Epithelial cell of esophagus (primary cell): ENCODE results near the gene SLC6A15.

Experiments
- DNase-seq: peaks from one replicate; pipeline ENCODE4 v3.0.0; 2010; ENCODE audit warnings: low read depth
- H3K4me3 ChIP-seq: 2 replicates; pipeline ENCODE4 v1.5.1; 2011; ENCODE audit warnings: mild to moderate bottlenecking, low read length, control low read depth
- CTCF ChIP-seq: IDR thresholded peaks from 2 replicates; pipeline ENCODE4 v1.5.1; 2011; ENCODE audit warnings: low read depth, mild to moderate bottlenecking, low read length, control low read depth, inconsistent platforms; ENCODE audit not compliant: insufficient read depth; ENCODE audit errors: missing control alignments

Gene SLC6A15

DNA sequence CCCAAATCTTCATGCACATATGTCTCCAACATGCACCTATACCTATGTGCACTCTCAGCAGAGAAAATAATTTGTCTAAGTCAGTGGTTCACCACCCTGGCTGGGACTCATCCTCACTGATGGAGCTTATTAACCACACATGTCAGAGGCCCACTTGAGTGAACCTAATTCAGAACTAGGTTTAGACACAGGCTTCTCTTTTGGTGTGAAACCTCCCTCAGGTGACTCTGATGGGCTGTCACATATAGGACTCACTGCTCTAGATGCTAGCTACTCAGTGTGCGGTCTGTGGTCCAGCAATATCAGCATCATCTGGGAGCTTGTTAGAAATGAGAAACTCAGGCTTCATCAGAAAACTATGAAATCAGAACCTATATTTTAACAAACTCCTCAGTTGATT lies 85.7 kb downstream of the SLC6A15 start:
- no peak for DNase-seq
- TF ChIP-seq CTCF = no peak
- H3K4me3 ChIP-seq = no peak overlapping the region

GRCh38 chr12:84825149-84825548 lies 87.5 kb downstream of the SLC6A15 start:
- TF ChIP-seq CTCF = no peak
- DNase-seq = no peak
- no peak overlapping the region for H3K4me3 ChIP-seq

GRCh38 chr12:84822525-84822924 lies 90.1 kb downstream of the SLC6A15 start:
- H3K4me3 ChIP-seq = no peak overlapping the region

DNA sequence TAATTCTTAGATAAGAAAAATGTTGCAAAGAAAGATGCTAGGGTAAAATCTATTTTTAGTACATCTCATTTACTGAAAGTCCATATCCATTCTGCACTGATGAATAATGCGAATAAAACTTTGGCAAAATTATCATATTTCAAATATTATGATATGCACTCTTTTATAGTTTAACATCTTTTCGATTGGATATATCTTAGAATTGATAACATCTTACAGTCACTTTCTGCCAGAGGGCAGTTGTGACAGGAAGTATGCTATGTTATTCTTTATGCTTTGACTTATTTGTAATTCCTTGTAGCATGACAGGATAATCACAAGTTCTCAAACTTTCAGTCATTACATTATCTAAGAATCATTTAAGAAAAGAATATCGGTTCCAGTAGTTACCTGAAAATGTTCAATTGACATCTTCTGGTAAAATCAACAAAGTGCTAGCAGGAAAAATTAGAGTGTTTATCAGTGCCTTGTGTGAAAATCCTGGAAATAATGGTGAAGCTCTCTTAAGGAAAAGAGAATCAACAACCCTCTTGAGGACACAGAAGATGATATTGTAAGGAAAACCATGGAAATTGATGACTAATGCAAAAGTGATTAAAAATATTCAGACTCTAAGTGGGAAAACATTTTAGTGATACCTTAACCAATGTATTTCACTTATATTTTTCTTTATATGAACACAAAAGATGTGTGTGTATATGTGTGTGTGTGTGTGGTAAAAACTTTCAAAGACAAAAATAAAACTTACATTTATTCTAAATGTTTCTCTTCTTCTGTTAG lies 95.5 kb downstream of the SLC6A15 start:
- DNase-seq = no peak
- TF ChIP-seq CTCF = no peak
- H3K4me3 ChIP-seq = no peak overlapping the region

More at GRCh38 chr12:84822525-84822924, 90.1 kb downstream of the SLC6A15 start:
- TF ChIP-seq CTCF = no peak
- DNase-seq = no peak

DNA sequence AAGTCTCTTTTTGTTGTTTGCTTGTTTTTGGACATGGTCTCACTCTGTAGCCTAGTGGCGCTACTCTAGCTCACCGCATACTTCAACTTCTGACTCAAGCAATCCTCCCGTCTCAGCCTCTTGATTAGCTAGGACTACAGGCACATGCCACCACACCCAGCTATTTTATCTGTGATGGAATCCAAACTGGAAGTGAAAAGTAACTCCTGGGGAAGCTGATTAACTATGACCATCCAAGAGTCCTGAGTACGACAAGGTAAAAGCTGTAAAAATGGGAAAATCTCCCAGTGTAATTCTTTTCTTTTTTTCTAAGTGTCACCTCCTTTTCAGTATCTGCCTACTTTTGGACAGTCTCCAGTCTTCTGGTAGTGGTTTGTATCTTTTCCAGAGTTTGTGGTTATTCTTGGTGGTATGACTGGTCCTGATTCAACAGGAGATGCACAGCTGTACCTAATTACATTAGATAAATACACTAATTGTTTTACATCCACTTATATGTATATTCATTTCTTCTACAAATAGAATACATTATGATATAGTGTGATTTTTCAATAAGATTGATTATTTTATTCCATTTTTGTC lies 97.8 kb downstream of the SLC6A15 start:
- H3K4me3 ChIP-seq = no peak overlapping the region
- no peak for TF ChIP-seq CTCF

DNA sequence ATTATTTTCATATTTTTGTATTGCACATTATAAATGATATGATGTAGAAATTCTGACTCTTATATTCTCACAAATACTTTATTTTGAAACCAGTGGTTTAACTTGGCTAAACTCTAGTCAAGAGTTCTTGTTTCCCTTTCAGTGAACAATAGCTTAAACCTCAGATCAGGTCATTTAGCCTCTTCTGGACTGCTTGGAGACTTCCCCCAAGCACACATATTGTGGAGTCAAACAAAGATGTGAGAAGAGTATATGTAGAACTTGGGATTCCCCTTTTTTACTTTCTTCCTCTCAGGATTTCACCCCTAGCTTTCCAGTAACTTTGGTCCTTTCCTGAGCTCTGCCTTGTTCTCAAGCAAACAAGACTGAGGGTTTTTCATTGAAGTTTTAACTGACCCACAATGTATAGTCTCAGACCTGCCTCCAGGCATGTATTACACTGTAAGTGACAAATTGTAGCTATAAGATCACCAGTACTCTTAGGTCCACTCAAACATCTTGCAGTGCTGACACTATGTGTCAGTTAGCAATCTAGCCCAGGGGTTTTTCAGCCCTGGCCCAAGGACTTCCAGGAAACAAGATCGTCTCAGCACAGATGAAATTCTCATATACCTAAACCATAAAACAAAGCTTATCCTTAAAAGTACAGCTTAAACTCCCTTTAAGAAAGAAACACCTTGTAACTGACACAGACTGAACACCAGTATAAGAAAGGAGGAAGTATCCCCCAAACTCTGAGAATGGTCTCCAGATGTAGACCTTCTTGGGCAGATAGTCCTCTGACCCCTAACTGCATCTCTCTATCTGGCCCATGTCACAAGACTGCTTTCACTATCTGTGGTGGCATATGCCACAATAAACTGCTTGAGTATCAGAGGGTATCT lies 98.6 kb downstream of the SLC6A15 start:
- DNase-seq = no peak
- no peak for TF ChIP-seq CTCF
- H3K4me3 ChIP-seq = no peak overlapping the region

More for the DNA sequence above, 97.8 kb downstream of the SLC6A15 start:
- no peak for DNase-seq
